Tibial nerve (tissue), 3 donors: ENCODE data around the gene VWA2.

Experiments used
- POLR2A ChIP-seq, 2 donors: fragments of 450-650 bp; IDR thresholded peaks; one replicate each; pipeline ENCODE4 v1.6.1; 2017; ENCODE audit warnings: antibody characterized with exemption in 2 of 2, mild to moderate bottlenecking in 2 of 2, moderate library complexity in 2 of 2
- TF ChIP-seq, protein P1 (sequence below), 5 experiments: fragments of 200-600 bp in 3 of 5; fragments of 450-650 bp in 2 of 5; sonication (generic) in 3 of 5; IDR thresholded peaks; one replicate each; pipeline ENCODE4 v1.5.1; 2016 to 2019; ENCODE audit warnings: antibody characterized with exemption in 5 of 5, mild to moderate bottlenecking in 3 of 5, moderate library complexity in 2 of 5

DNA sequence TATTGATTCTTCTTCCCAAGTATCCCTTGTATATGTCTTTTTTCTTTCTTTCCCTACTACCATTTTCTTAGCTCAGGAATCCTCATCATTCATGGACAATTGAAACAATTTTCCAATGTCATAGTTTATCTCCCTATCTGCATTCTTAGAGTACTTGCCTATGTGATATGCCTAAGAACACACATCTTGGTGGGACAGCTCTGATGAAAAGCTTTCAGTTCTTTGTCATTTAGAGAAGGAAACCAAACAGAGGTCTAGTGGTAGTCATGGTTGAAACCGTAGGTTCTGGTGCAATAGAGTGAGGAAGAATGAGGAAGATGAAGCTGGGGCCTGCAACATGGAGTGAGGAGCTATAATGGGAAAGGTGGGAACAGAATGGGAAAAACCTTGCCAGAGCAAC, 31.7 kb upstream of the VWA2 start:
- TF ChIP-seq POLR2A (IDR thresholded peaks at IDR 0.05), result no peak
- TF ChIP-seq, protein P1, sequence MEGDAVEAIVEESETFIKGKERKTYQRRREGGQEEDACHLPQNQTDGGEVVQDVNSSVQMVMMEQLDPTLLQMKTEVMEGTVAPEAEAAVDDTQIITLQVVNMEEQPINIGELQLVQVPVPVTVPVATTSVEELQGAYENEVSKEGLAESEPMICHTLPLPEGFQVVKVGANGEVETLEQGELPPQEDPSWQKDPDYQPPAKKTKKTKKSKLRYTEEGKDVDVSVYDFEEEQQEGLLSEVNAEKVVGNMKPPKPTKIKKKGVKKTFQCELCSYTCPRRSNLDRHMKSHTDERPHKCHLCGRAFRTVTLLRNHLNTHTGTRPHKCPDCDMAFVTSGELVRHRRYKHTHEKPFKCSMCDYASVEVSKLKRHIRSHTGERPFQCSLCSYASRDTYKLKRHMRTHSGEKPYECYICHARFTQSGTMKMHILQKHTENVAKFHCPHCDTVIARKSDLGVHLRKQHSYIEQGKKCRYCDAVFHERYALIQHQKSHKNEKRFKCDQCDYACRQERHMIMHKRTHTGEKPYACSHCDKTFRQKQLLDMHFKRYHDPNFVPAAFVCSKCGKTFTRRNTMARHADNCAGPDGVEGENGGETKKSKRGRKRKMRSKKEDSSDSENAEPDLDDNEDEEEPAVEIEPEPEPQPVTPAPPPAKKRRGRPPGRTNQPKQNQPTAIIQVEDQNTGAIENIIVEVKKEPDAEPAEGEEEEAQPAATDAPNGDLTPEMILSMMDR (IDR thresholded peaks at IDR 0.05), result no peak
